Measurements from ENCODE around the gene INPP5D. TPM values are rescaled to one million over a fixed set of nuclear protein-coding genes. Genes with fewer than 3 reads are reported as not detected.

The INPP5D gene
- polyA plus RNA-seq, 1 donor (not counting 4 experiments of a cell fraction or from before 2014, with no cell fraction given) = 7.5 TPM

GRCh38 chr2:233093721-233094120 is 33.6 kb downstream of the INPP5D start:
- H3K27me3 ChIP-seq (ENCODE audit: control insufficient read depth, extremely low read depth, insufficient read depth, low read length) = peaks cover 9% of the 10 kb centered on the region
- no peaks in the 10 kb centered on the region for H3K4me1 ChIP-seq (ENCODE audit: control insufficient read depth, extremely low read depth, insufficient read depth, low read length)
- no peaks in the 10 kb centered on the region for H4K20me1 ChIP-seq (ENCODE audit: control insufficient read depth, extremely low read depth, insufficient read depth, low read length)
- no peaks in the 10 kb centered on the region for H3K9me1 ChIP-seq (ENCODE audit: control insufficient read depth, extremely low read depth, insufficient read depth, low read length)
- no peaks in the 10 kb centered on the region for H3K79me2 ChIP-seq (ENCODE audit: control insufficient read depth, insufficient read depth, low read length)
- H2AFZ ChIP-seq (ENCODE audit: control insufficient read depth, low read length) = no peak overlapping the region
- no peak for DNase-seq (ENCODE audit: low read depth, low spot score)
- TF ChIP-seq EZH2 (IDR thresholded peaks at IDR 0.05; ENCODE audit: low read length) (no peak), CTCF (optimal IDR thresholded peaks at IDR 0.05 in 1 of 3, IDR thresholded peaks at IDR 0.05 in 1 of 3, conservative IDR thresholded peaks at IDR 0.05 in 1 of 3; ENCODE audit: extremely low read depth in 1 of 3, insufficient read depth in 2 of 3, low read length in 3 of 3) (no peak)
- dilution Hi-C loops (cut with MboI; ENCODE audit: extremely low pct_ligation_motif_present, low sequenced_read_pairs) = no loop called here
- no peak overlapping the region for H3K4me3 ChIP-seq (ENCODE audit: control insufficient read depth in 2 of 3, extremely low read depth in 1 of 3, insufficient read depth in 2 of 3, low read depth in 1 of 3, low read length in 3 of 3)
- no peaks in the 10 kb centered on the region for H3K36me3 ChIP-seq (ENCODE audit: control insufficient read depth in 2 of 2, extremely low read depth in 1 of 2, insufficient read depth in 2 of 2, low read length in 2 of 2)
- no peak overlapping the region for H3K27ac ChIP-seq (ENCODE audit: control insufficient read depth, insufficient read depth, low read length)
- FAIRE-seq = no peak
- no peak overlapping the region for H3K9ac ChIP-seq (ENCODE audit: control insufficient read depth, extremely low read depth, insufficient read depth, low read length)
- no peaks in the 10 kb centered on the region for H3K9me3 ChIP-seq (ENCODE audit: control insufficient read depth, low read depth, low read length)
- no peak overlapping the region for H3K4me2 ChIP-seq (ENCODE audit: control insufficient read depth, extremely low read depth, insufficient read depth, low read depth, low read length)

- H3K4me1 ChIP-seq (ENCODE audit: control insufficient read depth, extremely low read depth, insufficient read depth, low read length) = no peaks in the 10 kb centered on the region
- H3K27me3 ChIP-seq (ENCODE audit: control insufficient read depth, extremely low read depth, insufficient read depth, low read length) = peaks cover 2% of the 10 kb centered on the region
- no peaks in the 10 kb centered on the region for H3K9me3 ChIP-seq (ENCODE audit: control insufficient read depth, low read depth, low read length)
- no peak overlapping the region for H3K4me3 ChIP-seq (ENCODE audit: control insufficient read depth in 2 of 3, extremely low read depth in 1 of 3, insufficient read depth in 2 of 3, low read depth in 1 of 3, low read length in 3 of 3)
- no peak overlapping the region for H3K4me2 ChIP-seq (ENCODE audit: control insufficient read depth, extremely low read depth, insufficient read depth, low read depth, low read length)
- H3K36me3 ChIP-seq (ENCODE audit: control insufficient read depth in 2 of 2, extremely low read depth in 1 of 2, insufficient read depth in 2 of 2, low read length in 2 of 2) = no peaks in the 10 kb centered on the region
- H3K79me2 ChIP-seq (ENCODE audit: control insufficient read depth, insufficient read depth, low read length) = no peaks in the 10 kb centered on the region
- dilution Hi-C loops (cut with MboI; ENCODE audit: extremely low pct_ligation_motif_present, low sequenced_read_pairs) = no loop called here
- no peak overlapping the region for H3K9ac ChIP-seq (ENCODE audit: control insufficient read depth, extremely low read depth, insufficient read depth, low read length)
- no peak overlapping the region for H2AFZ ChIP-seq (ENCODE audit: control insufficient read depth, low read length)
- no peak for TF ChIP-seq EZH2 (IDR thresholded peaks at IDR 0.05; ENCODE audit: low read length)
- peak in 1 of 3 experiments; percentile 31 for TF ChIP-seq CTCF (optimal IDR thresholded peaks at IDR 0.05 in 1 of 3, IDR thresholded peaks at IDR 0.05 in 1 of 3, conservative IDR thresholded peaks at IDR 0.05 in 1 of 3; ENCODE audit: extremely low read depth in 1 of 3, insufficient read depth in 2 of 3, low read length in 3 of 3)
- H3K27ac ChIP-seq (ENCODE audit: control insufficient read depth, insufficient read depth, low read length) = no peak overlapping the region
- DNase-seq (ENCODE audit: low read depth, low spot score) (no peak), FAIRE-seq (no peak)
- no peaks in the 10 kb centered on the region for H4K20me1 ChIP-seq (ENCODE audit: control insufficient read depth, extremely low read depth, insufficient read depth, low read length)
- H3K9me1 ChIP-seq (ENCODE audit: control insufficient read depth, extremely low read depth, insufficient read depth, low read length) = no peaks in the 10 kb centered on the region
Measured at GRCh38 chr2:233094614-233095013, 34.5 kb downstream of the INPP5D start.
